Measurements from ENCODE around the gene FRYL. TPM values are rescaled to one million over a fixed set of nuclear protein-coding genes. Genes with fewer than 3 reads are reported as not detected.

Gene FRYL
- total RNA-seq, 1 donor from 2014 or later: 50.0 TPM

DNA sequence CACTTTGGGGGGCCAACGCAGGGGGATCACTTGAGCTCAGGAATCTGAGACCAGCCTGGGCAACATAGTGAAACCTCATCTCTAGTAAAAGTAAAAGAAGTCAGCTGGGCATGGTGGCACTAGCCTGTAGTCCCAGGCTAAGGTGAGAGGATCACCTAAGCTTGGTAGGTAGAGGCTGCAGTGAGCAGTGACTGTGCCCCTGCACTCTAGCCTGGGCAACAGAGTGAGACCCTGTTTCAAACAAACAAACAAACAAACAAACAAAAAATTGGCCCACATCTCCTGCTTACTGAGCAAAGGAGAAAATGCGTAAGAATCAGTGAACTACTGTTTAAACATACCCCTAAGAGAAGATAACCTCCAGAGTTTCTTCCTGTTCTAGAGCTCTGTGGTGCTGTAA lies 85.3 kb downstream of the FRYL start:
- peaks cover 24% of the 10 kb centered on the region for H3K4me1 Mint-ChIP-seq (ENCODE audit: unreplicated experiment)
- H3K27ac Mint-ChIP-seq: no peak overlapping the region
- TF ChIP-seq, protein P1, sequence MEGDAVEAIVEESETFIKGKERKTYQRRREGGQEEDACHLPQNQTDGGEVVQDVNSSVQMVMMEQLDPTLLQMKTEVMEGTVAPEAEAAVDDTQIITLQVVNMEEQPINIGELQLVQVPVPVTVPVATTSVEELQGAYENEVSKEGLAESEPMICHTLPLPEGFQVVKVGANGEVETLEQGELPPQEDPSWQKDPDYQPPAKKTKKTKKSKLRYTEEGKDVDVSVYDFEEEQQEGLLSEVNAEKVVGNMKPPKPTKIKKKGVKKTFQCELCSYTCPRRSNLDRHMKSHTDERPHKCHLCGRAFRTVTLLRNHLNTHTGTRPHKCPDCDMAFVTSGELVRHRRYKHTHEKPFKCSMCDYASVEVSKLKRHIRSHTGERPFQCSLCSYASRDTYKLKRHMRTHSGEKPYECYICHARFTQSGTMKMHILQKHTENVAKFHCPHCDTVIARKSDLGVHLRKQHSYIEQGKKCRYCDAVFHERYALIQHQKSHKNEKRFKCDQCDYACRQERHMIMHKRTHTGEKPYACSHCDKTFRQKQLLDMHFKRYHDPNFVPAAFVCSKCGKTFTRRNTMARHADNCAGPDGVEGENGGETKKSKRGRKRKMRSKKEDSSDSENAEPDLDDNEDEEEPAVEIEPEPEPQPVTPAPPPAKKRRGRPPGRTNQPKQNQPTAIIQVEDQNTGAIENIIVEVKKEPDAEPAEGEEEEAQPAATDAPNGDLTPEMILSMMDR (conservative IDR thresholded peaks at IDR 0.05): no peak
- peaks cover 3% of the 10 kb centered on the region for H3K36me3 Mint-ChIP-seq
- no peaks in the 10 kb centered on the region for H3K27me3 Mint-ChIP-seq
- H3K4me3 Mint-ChIP-seq: no peak overlapping the region
- H3K9me3 Mint-ChIP-seq: no peaks in the 10 kb centered on the region
- DNase-seq (ENCODE audit: extremely low spot score, unreplicated experiment): no peak

DNA sequence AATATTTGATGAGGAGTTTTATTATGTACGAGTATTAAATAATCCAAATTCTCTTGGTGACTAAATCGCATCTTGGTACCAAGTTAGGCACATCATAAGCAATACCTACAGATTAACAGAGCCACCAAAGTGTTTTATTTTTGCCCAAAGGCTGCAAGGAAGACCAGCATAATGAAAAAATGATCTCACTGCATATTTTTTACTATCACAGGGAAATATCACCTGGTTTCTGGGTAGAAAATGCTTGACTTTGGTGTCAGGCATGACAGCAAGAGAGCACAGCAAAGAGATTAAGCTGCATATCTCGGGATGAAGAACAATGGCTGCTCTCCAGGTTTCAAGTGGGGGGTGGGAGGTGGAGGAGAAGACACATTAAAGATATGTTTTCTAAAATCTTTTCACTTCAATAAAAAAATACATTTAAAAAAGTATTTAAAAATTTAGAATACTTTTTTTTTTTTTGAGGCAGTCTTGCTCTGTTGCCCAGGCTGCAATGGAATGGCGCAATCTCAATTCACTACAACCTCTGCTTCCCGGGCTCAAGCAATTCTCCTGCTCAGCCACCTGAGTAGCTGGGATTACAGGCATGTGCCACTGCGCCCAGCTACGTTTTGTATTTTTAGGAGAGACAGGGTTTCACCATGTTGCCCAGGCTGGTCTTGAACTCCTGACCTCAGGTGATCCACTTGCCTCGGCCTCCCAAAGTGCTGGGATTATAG lies 86.1 kb downstream of the FRYL start:
- H3K36me3 Mint-ChIP-seq: peaks cover 3% of the 10 kb centered on the region
- no peak for DNase-seq (ENCODE audit: extremely low spot score, unreplicated experiment)
- H3K27me3 Mint-ChIP-seq: no peaks in the 10 kb centered on the region
- no peak overlapping the region for H3K4me3 Mint-ChIP-seq
- peaks cover 19% of the 10 kb centered on the region for H3K4me1 Mint-ChIP-seq (ENCODE audit: unreplicated experiment)
- H3K9me3 Mint-ChIP-seq: no peaks in the 10 kb centered on the region
- TF ChIP-seq, protein P1 (conservative IDR thresholded peaks at IDR 0.05): no peak
- H3K27ac Mint-ChIP-seq: no peak overlapping the region

DNA sequence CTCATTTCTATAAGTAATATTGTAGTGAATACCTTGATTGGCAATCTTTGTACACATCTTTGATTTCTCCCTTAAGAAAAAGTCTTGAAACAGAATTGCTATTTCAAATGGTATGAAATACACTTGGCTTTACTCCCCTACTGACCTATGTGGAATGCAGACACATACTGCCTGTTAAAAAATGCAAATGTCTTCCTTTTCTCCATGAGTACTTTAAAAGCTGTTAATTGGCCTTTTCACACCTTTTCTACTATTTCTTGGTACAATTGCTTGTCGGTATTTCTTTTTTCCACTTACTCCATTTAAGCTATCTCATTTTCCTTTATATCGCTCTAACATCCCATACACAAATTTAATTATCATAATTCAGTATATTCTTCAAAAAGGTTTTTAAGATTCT lies 87.2 kb downstream of the FRYL start:
- no peak overlapping the region for H3K4me3 Mint-ChIP-seq
- DNase-seq (ENCODE audit: extremely low spot score, unreplicated experiment): no peak
- peaks cover 15% of the 10 kb centered on the region for H3K4me1 Mint-ChIP-seq (ENCODE audit: unreplicated experiment)
- H3K27ac Mint-ChIP-seq: no peak overlapping the region
- TF ChIP-seq, protein P1 (conservative IDR thresholded peaks at IDR 0.05): no peak
- H3K27me3 Mint-ChIP-seq: no peaks in the 10 kb centered on the region
- H3K9me3 Mint-ChIP-seq: no peaks in the 10 kb centered on the region
- H3K36me3 Mint-ChIP-seq: peaks cover 3% of the 10 kb centered on the region

DNA sequence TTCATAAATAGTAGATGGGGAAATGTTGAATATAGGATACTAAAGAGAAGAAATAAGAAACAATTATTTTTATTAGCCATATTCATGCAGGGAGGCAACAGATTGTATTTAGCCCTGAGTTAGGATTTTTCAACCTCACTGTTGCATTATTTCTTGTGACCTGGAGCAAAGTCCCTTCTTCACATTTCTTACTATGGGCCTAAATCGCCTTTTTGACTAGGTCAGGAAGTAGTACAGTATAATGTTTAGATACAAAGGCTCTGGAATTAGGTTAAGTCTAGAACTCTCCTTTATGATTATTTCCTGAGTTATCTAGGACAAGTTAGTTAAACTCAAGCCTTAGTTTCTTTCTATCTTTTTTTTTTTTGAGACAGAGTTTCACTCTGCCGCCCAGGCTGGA lies 88.0 kb downstream of the FRYL start:
- Mint-ChIP-seq H3K4me1 (ENCODE audit: unreplicated experiment) (peaks cover 16% of the 10 kb centered on the region), H3K27me3 (no peaks in the 10 kb centered on the region), H3K9me3 (no peaks in the 10 kb centered on the region), H3K27ac (no peak overlapping the region), H3K4me3 (no peak overlapping the region), H3K36me3 (peaks cover 3% of the 10 kb centered on the region)
- TF ChIP-seq, protein P1 (conservative IDR thresholded peaks at IDR 0.05): no peak
- no peak for DNase-seq (ENCODE audit: extremely low spot score, unreplicated experiment)

DNA sequence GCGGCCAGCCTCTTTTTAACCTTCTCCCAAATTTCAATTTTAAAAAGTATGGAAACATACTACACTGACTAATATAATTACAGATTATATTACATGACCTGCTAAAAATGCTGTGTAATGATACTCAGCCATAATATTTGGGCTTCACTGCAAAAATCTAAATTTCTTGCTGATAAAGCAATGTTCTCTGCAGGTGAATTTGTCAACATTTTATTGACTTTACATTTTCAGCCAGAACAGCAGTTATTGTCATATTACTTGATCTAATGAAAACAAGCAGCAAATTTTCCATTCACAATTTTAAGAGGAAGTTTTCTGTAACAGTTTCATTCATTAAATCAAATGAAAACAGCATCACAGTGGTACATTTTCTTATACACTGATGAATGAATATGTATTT lies 91.1 kb downstream of the FRYL start:
- H3K36me3 Mint-ChIP-seq: peaks cover 3% of the 10 kb centered on the region
- H3K9me3 Mint-ChIP-seq: no peaks in the 10 kb centered on the region
- H3K4me1 Mint-ChIP-seq (ENCODE audit: unreplicated experiment): peaks cover 23% of the 10 kb centered on the region

More for the DNA sequence above, 91.1 kb downstream of the FRYL start:
- TF ChIP-seq, protein P1 (conservative IDR thresholded peaks at IDR 0.05): no peak
- no peaks in the 10 kb centered on the region for H3K27me3 Mint-ChIP-seq
- DNase-seq (ENCODE audit: extremely low spot score, unreplicated experiment): no peak
- H3K27ac Mint-ChIP-seq: no peak overlapping the region
- no peak overlapping the region for H3K4me3 Mint-ChIP-seq
